Activated naive CD4-positive, alpha-beta T cell treated with anti-CD3 and anti-CD28 coated beads, Interleukin-2, amount 50 U/mL, for 72 hours (primary cell): ENCODE data around the gene SLC2A4. TPM values are rescaled to one million over a fixed set of nuclear protein-coding genes. Genes with fewer than 3 reads are reported as not detected.
"Not testable (repeated sequence)": the region's sequence is repeated elsewhere in the genome, so short reads cannot be mapped to it uniquely, and the experiment has no call there.

Source experiments
- ATAC-seq, 2 donors: fragments of 150-1000 bp; cut with Tn5 transposase; 2 replicates each; pipeline ENCODE4 v1.10.0; 2021; ENCODE audit warnings: mild to moderate bottlenecking in 2 of 2, moderate library complexity in 2 of 2
- DNase-seq, 2 donors: peaks; one replicate each; pipeline ENCODE4 v3.0.0; 2021 to 2022; ENCODE audit warnings: low spot score in 2 of 2
- H3K27ac Mint-ChIP-seq, 2 donors: one replicate each; pipeline ENCODE4 v1.8.0; 2022; ENCODE audit warnings: mild to moderate bottlenecking in 2 of 2, mixed read lengths in 2 of 2
- H3K36me3 Mint-ChIP-seq, 2 donors: one replicate each; pipeline ENCODE4 v1.8.0; 2022; ENCODE audit warnings: mixed read lengths in 2 of 2
- H3K9me3 Mint-ChIP-seq, 2 donors: one replicate each; pipeline ENCODE4 v1.8.0; 2022; ENCODE audit warnings: mixed read lengths in 2 of 2
- total RNA-seq, 2 donors: library from RNA; stranded (reverse); gene quantifications; one replicate each; pipeline ENCODE4 v1.2.3, GENCODE V29; 2022

The SLC2A4 gene
- total RNA-seq, 2 donors from 2014 or later: 0.51 TPM; not detected in 1

- ATAC-seq (peak; percentile 36 to 40), DNase-seq (peak; percentile 87 to 94)
- Mint-ChIP-seq H3K36me3 (peaks cover 33 to 38% of the 10 kb centered on the region in 2 donors), H3K27ac (peak within 1 kb of the TSS; percentile 91 to 99), H3K9me3 (no peaks in the 10 kb centered on the region)
Observed at GRCh38 chr17:7241783-7242716, 39.5 kb upstream of the SLC2A4 start, which contains the start of gene GABARAP. TSS of gene GABARAP (minus strand) at chr17:7242449. CDS start at chr17:7242330, 119 bp downstream.

- H3K36me3 Mint-ChIP-seq: peaks cover 30 to 34% of the 10 kb centered on the region in 2 donors
- peak; percentile 47 to 56 for ATAC-seq
- H3K27ac Mint-ChIP-seq: peak overlapping the region; percentile 91 to 99
- H3K9me3 Mint-ChIP-seq: no peaks in the 10 kb centered on the region
- DNase-seq: peak; percentile 89
Observed at GRCh38 chr17:7242717-7243452, 38.6 kb upstream of the SLC2A4 start.

- Mint-ChIP-seq H3K9me3 (no peaks in the 10 kb centered on the region), H3K36me3 (peaks cover 30 to 34% of the 10 kb centered on the region in 2 donors), H3K27ac (peak overlapping the region; percentile 41 to 91)
- ATAC-seq (no peak), DNase-seq (no peak)
Observed at GRCh38 chr17:7243453-7243729, 38.1 kb upstream of the SLC2A4 start.

- peak overlapping the region in 1 of 2 donors; percentile 91 for H3K27ac Mint-ChIP-seq
- H3K9me3 Mint-ChIP-seq, DNase-seq, ATAC-seq: not testable (repeated sequence)
- H3K36me3 Mint-ChIP-seq: peaks cover 30% of the 10 kb centered on the region in 2 donors
Observed at GRCh38 chr17:7243838-7244237, 37.7 kb upstream of the SLC2A4 start.

- Mint-ChIP-seq H3K36me3 (peaks cover 30 to 33% of the 10 kb centered on the region in 2 donors), H3K9me3 (no peaks in the 10 kb centered on the region), H3K27ac (peak overlapping the region; percentile 4 to 27)
- ATAC-seq: no peak
- no peak for DNase-seq
Observed at GRCh38 chr17:7246779-7247178, 34.7 kb upstream of the SLC2A4 start.

- Mint-ChIP-seq H3K9me3 (no peaks in the 10 kb centered on the region), H3K27ac (peak overlapping the region in 1 of 2 donors; percentile 18)
Observed at GRCh38 chr17:7248796-7249195, 32.7 kb upstream of the SLC2A4 start.

GRCh38 chr17:7249214-7249613, 32.3 kb upstream of the SLC2A4 start:
- peak overlapping the region in 1 of 2 donors; percentile 22 for H3K27ac Mint-ChIP-seq
- DNase-seq: no peak
- H3K36me3 Mint-ChIP-seq: peaks cover 33 to 38% of the 10 kb centered on the region in 2 donors
- H3K9me3 Mint-ChIP-seq: no peaks in the 10 kb centered on the region
- ATAC-seq: no peak

More at GRCh38 chr17:7248796-7249195, 32.7 kb upstream of the SLC2A4 start:
- no peak for ATAC-seq
- DNase-seq: no peak
- peaks cover 33 to 38% of the 10 kb centered on the region in 2 donors for H3K36me3 Mint-ChIP-seq

- peak overlapping the region; percentile 99 for H3K27ac Mint-ChIP-seq
- no peak for DNase-seq
- peaks cover 37 to 38% of the 10 kb centered on the region in 2 donors for H3K36me3 Mint-ChIP-seq
- no peaks in the 10 kb centered on the region for H3K9me3 Mint-ChIP-seq
- ATAC-seq: no peak
Observed at GRCh38 chr17:7249830-7250229, 31.7 kb upstream of the SLC2A4 start.

GRCh38 chr17:7250695-7251627, 30.6 kb upstream of the SLC2A4 start:
- ATAC-seq (peak; percentile 0 to 1), DNase-seq (no peak)
- Mint-ChIP-seq H3K27ac (peak overlapping the region; percentile 99), H3K36me3 (peaks cover 34 to 36% of the 10 kb centered on the region in 2 donors), H3K9me3 (no peaks in the 10 kb centered on the region)

GRCh38 chr17:7251661-7252175, 29.8 kb upstream of the SLC2A4 start, which contains the start of gene CTDNEP1:
TSS of gene CTDNEP1 (minus strand) at chr17:7251734. CDS start at chr17:7251296, 438 bp downstream.
- H3K36me3 Mint-ChIP-seq: peaks cover 27 to 35% of the 10 kb centered on the region in 2 donors
- no peaks in the 10 kb centered on the region for H3K9me3 Mint-ChIP-seq
- DNase-seq: peak in 1 of 2 donors; percentile 99
- ATAC-seq: peak; percentile 97 to 98
- H3K27ac Mint-ChIP-seq: peak within 1 kb of the TSS; percentile 99 to 100

GRCh38 chr17:7252176-7253043, 29.1 kb upstream of the SLC2A4 start, which contains the start of gene ELP5:
TSS of gene ELP5 (plus strand) at chr17:7252215. CDS start at chr17:7252551, 336 bp downstream.
- Mint-ChIP-seq H3K36me3 (peaks cover 25 to 35% of the 10 kb centered on the region in 2 donors), H3K9me3 (no peaks in the 10 kb centered on the region)

GRCh38 chr17:7253082-7253481, 28.4 kb upstream of the SLC2A4 start:
- Mint-ChIP-seq H3K36me3 (peaks cover 25 to 35% of the 10 kb centered on the region in 2 donors), H3K9me3 (no peaks in the 10 kb centered on the region), H3K27ac (peak overlapping the region; percentile 99 to 100)
- ATAC-seq (no peak), DNase-seq (no peak)

More at GRCh38 chr17:7252176-7253043, 29.1 kb upstream of the SLC2A4 start, which contains the start of gene ELP5:
- DNase-seq (peak; percentile 88 to 99), ATAC-seq (peak; percentile 69 to 72)
- H3K27ac Mint-ChIP-seq: peak within 1 kb of the TSS; percentile 99 to 100

- peaks cover 31 to 35% of the 10 kb centered on the region in 2 donors for H3K36me3 Mint-ChIP-seq
- DNase-seq (no peak), ATAC-seq (no peak)
- H3K27ac Mint-ChIP-seq: peak overlapping the region in 1 of 2 donors; percentile 27
- H3K9me3 Mint-ChIP-seq: no peaks in the 10 kb centered on the region
Observed at GRCh38 chr17:7254511-7254910, 27.0 kb upstream of the SLC2A4 start.

GRCh38 chr17:7256766-7257456, 24.6 kb upstream of the SLC2A4 start:
- Mint-ChIP-seq H3K9me3 (no peaks in the 10 kb centered on the region), H3K36me3 (peaks cover 18 to 22% of the 10 kb centered on the region in 2 donors), H3K27ac (peak overlapping the region in 1 of 2 donors; percentile 88)
- DNase-seq (no peak), ATAC-seq (no peak)
